Activated CD8-positive, alpha-beta T cell treated with anti-CD3 and anti-CD28 coated beads for 36 hours (primary cell): ENCODE measurements around the gene AOPEP. TPM values are rescaled to one million over a fixed set of nuclear protein-coding genes. Genes with fewer than 3 reads are reported as not detected.

ENCODE experiments used
- ATAC-seq: fragments of 200-7000 bp; cut with Tn5 transposase; one replicate; pipeline ENCODE4 v1.10.0; 2021; ENCODE audit warnings: mild to moderate bottlenecking, moderate library complexity
- CTCF ChIA-PET: fragments of 350-600 bp; sonication (Branson Sonifier 250); formaldehyde crosslinking; loops from one replicate; lab custom pipeline; 2021; ENCODE audit warnings: antibody characterized with exemption; lab: Charles Lee
- POLR2A ChIA-PET: fragments of 350-600 bp; sonication (Branson Sonifier 250); formaldehyde crosslinking; loops from one replicate; lab custom pipeline; 2021; ENCODE audit warnings: antibody characterized with exemption; lab: Charles Lee
- DNase-seq: peaks from one replicate; pipeline ENCODE4 v3.0.0-alpha.2; 2020
- H3K27ac Mint-ChIP-seq: one replicate; pipeline ENCODE4 v1.8.0; 2021; ENCODE audit warnings: mild to moderate bottlenecking, mixed read lengths
- H3K27me3 Mint-ChIP-seq: one replicate; pipeline ENCODE4 v1.8.0; 2021; ENCODE audit warnings: mixed read lengths
- H3K36me3 Mint-ChIP-seq: one replicate; pipeline ENCODE4 v1.8.0; 2021; ENCODE audit warnings: low read depth, mixed read lengths
- H3K4me1 Mint-ChIP-seq: one replicate; pipeline ENCODE4 v1.8.0; 2021; ENCODE audit warnings: low read depth, mixed read lengths
- H3K4me3 Mint-ChIP-seq: one replicate; pipeline ENCODE4 v1.8.0; 2021; ENCODE audit warnings: mild to moderate bottlenecking, moderate library complexity, mixed read lengths
- H3K9me3 Mint-ChIP-seq: one replicate; pipeline ENCODE4 v1.8.0; 2021; ENCODE audit warnings: mixed read lengths
- CTCF ChIP-seq: fragments of 200-600 bp; IDR thresholded peaks from one replicate; pipeline ENCODE4 v1.8.0; 2022; ENCODE audit warnings: antibody characterized with exemption, mild to moderate bottlenecking
- intact Hi-C: fragments of 100-400 bp; cut with micrococcal nuclease; formaldehyde crosslinking; loops from one replicate; pipeline ENCODE4 v1.10.0; 2022
- total RNA-seq, 2 experiments: library from RNA; stranded (reverse); gene quantifications; one replicate each; pipeline ENCODE4 v1.2.3, GENCODE V29; 2021

AOPEP gene
- total RNA-seq, 2 experiments from 2014 or later, result 7.1 to 8.7 TPM

DNA sequence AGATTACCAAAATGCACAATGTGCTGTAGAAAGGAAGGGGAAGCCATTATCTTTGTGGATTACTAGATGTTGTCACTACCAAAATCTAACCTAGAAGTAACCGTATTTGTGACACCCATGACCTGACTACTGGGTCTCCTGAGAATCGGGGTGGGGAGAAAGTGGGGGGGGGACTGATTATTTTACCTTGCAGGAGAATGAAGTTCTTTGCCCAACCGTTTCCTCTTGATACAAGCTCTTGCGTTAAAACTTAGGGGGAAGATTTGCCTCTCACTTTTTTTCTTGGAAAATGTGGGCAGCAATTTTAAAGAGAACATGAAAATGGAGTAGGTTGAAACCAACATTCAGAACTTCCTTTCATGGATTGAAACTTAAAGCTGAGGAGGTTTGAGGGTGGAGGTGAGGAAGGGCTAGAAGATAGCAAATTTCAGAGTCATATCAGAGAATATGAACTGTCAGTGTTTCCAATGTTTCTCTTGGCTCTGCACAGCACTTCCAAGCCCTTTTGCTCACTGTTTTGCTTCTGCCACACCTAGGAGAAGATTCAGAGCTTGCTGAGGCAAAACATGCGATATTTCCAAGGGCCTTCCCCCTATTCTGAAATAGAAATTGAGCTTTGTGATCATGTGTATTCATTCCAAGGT lies 280.8 kb downstream of the AOPEP start:
- ChIA-PET POLR2A (no interaction called here), CTCF (interaction anchor here (0.9 to 1.2 kb wide), 2 partner anchors 46 to 120 kb away, joined by 4 to 6 read pairs; no protein-coding TSS in a partner anchor)
- H3K4me1 Mint-ChIP-seq, result peaks cover 24% of the 10 kb centered on the region
- no peaks in the 10 kb centered on the region for H3K9me3 Mint-ChIP-seq
- no peak overlapping the region for H3K4me3 Mint-ChIP-seq
- H3K27ac Mint-ChIP-seq, result no peak overlapping the region
- DNase-seq, result peak; percentile 5
- peaks cover 19% of the 10 kb centered on the region for H3K27me3 Mint-ChIP-seq
- H3K36me3 Mint-ChIP-seq, result peaks cover 1% of the 10 kb centered on the region
- intact Hi-C loops, result no loop called here
- no peak for TF ChIP-seq CTCF
- peak; percentile 50 for ATAC-seq

DNA sequence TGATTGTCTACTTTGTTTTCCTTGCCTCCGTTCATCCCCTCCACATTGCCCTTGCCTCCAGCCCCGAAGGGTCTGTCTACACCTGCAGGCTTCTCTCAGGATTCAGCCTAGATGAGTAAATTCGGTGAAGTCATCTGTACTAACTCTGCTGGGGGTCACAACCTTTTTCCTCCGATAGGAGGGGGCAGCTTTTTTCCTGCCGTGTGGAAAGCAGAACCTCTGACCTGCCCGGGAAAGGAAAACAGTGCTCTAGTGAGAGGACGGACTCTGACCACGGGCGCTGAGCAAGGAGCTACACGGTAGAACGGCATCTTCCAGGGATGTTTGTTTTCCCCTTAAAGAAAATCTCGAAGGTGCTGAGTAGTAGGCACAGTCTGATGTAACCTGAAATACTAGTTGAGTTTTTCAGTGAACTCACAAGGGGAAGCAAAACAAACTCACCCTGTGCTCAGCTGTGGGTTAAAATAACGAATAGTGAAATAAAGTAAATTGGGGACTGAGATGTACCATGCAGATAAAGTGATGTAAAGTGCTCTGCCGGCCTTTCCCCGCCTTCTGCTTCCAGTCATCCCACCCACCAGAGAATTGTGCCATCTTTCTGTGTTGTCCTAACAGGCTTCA lies 281.8 kb downstream of the AOPEP start:
- Mint-ChIP-seq H3K4me1 (peaks cover 24% of the 10 kb centered on the region), H3K9me3 (no peaks in the 10 kb centered on the region), H3K27me3 (peaks cover 10% of the 10 kb centered on the region), H3K27ac (no peak overlapping the region), H3K36me3 (peaks cover 1% of the 10 kb centered on the region), H3K4me3 (no peak overlapping the region)
- DNase-seq (no peak), ATAC-seq (no peak)
- ChIA-PET POLR2A (interaction anchor here (0.6 kb wide), 1 partner anchor 941 kb away, joined by 3 read pairs; no protein-coding TSS in a partner anchor), CTCF (interaction anchor here (0.9 to 1.2 kb wide), 2 partner anchors 45 to 119 kb away, joined by 4 to 6 read pairs; no protein-coding TSS in a partner anchor)
- TF ChIP-seq CTCF, result no peak
- intact Hi-C loops, result no loop called here

DNA sequence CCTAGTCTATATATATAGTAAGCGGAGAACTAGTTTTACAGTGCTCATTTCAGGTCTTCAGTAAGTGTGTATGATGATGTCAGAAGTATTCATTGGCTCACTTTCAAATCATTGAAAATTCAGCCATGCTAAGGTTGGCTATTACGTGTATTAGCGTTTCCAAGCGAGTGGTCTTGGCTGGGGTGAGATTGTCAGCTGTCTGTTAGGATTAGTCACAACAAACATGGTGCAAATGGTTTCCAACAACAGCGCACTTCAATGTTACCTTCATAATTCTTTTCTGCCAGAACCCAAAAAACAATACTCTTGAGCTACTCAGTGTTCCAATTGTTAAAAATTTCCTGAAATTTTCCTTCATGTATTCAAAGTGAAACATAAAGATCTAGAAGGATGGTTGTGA lies 283.0 kb downstream of the AOPEP start:
- intact Hi-C loops, result no loop called here
- no peak for ATAC-seq
- H3K4me1 Mint-ChIP-seq, result peaks cover 20% of the 10 kb centered on the region
- no peak overlapping the region for H3K4me3 Mint-ChIP-seq
- ChIA-PET CTCF (no interaction called here), POLR2A (no interaction called here)
- DNase-seq, result no peak
- no peak for TF ChIP-seq CTCF
- H3K27ac Mint-ChIP-seq, result no peak overlapping the region
- peaks cover 3% of the 10 kb centered on the region for H3K27me3 Mint-ChIP-seq
- H3K36me3 Mint-ChIP-seq, result peaks cover 1% of the 10 kb centered on the region
- no peaks in the 10 kb centered on the region for H3K9me3 Mint-ChIP-seq

DNA sequence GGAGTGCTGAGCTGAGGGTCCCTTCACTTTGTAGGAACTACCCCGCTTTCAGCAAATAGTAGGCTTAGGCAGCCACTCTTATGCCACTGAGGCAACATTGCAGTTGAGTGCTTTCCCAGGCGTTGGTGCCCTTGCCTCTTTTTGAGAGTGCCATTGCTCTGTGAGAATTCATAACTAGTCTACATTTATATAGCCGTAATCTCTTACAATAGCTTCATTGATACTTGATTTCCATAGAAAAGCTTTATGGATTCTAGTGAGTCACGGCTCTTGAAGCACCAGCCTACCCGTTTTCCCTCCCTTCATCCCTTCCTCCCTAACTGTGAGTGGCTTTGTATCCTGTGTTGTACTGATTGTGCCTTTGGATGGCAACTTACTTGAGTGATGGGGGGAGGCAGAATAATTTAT lies 283.9 kb downstream of the AOPEP start:
- ChIA-PET CTCF (interaction anchor here (0.6 kb wide), 1 partner anchor 130 kb away, joined by 3 read pairs; no protein-coding TSS in a partner anchor), POLR2A (no interaction called here)
- no peak overlapping the region for H3K27ac Mint-ChIP-seq
- peaks cover 1% of the 10 kb centered on the region for H3K36me3 Mint-ChIP-seq
- H3K27me3 Mint-ChIP-seq, result peaks cover 2% of the 10 kb centered on the region
- no peak overlapping the region for H3K4me3 Mint-ChIP-seq
- ATAC-seq (no peak), DNase-seq (no peak)
- TF ChIP-seq CTCF, result no peak
- H3K4me1 Mint-ChIP-seq, result peaks cover 19% of the 10 kb centered on the region
- H3K9me3 Mint-ChIP-seq, result no peaks in the 10 kb centered on the region
- intact Hi-C loops, result no loop called here
